Mesodermal cell (in vitro differentiated cells): ENCODE data around the gene FLAD1.

Source experiments
- H3K27ac ChIP-seq: 2 replicates; pipeline ENCODE4 v1.7.0; 2013; ENCODE audit warnings: mild to moderate bottlenecking, low read depth, low read length, moderate library complexity; ENCODE audit not compliant: severe bottlenecking
- H3K36me3 ChIP-seq: 2 replicates; pipeline ENCODE4 v1.7.1; 2013; ENCODE audit warnings: mild to moderate bottlenecking, low read length, moderate library complexity; ENCODE audit not compliant: control insufficient read depth, insufficient read depth
- H3K4me1 ChIP-seq: one replicate; pipeline ENCODE4 v1.7.1; 2013; ENCODE audit warnings: mild to moderate bottlenecking, low read length; ENCODE audit not compliant: insufficient read depth, control insufficient read depth, poor library complexity, severe bottlenecking
- H3K4me3 ChIP-seq: 2 replicates; pipeline ENCODE4 v1.7.0; 2013; ENCODE audit warnings: low read length, control low read depth, mild to moderate bottlenecking; ENCODE audit not compliant: insufficient read depth, poor library complexity, severe bottlenecking; ENCODE audit errors: extremely low read depth
- H3K9me3 ChIP-seq: 2 replicates; pipeline ENCODE4 v1.7.1; 2013; ENCODE audit warnings: mild to moderate bottlenecking, low read length, moderate library complexity; ENCODE audit not compliant: control insufficient read depth
- WGBS, 2 experiments: methylation state at CpG; one replicate each; pipeline ENCODE4 v1.1.5; 2013; ENCODE audit warnings: missing lambda C conversion rate in 2 of 2; ENCODE audit not compliant: insufficient coverage in 2 of 2; 5-methylcytosine and 5-hydroxymethylcytosine counted together

FLAD1 gene

GRCh38 chr1:155000726-155001424 lies 17.7 kb downstream of the FLAD1 start:
- WGBS, 2 experiments, result 1 to 2% methylated on average over 24 to 26 of the region's 43 CpGs
- no peaks in the 10 kb centered on the region for H3K36me3 ChIP-seq
- H3K9me3 ChIP-seq, result no peaks in the 10 kb centered on the region
- H3K27ac ChIP-seq, result peak overlapping the region; percentile 89
- H3K4me3 ChIP-seq, result peak overlapping the region; percentile 61
- H3K4me1 ChIP-seq, result peaks cover 17% of the 10 kb centered on the region

GRCh38 chr1:155001425-155001674 lies 18.2 kb downstream of the FLAD1 start:
- Histone ChIP-seq H3K36me3 (no peaks in the 10 kb centered on the region), H3K9me3 (no peaks in the 10 kb centered on the region), H3K27ac (peak overlapping the region; percentile 89), H3K4me1 (peaks cover 17% of the 10 kb centered on the region), H3K4me3 (peak overlapping the region; percentile 61)
- WGBS, 2 experiments, result 1 to 2% methylated on average over 9 to 11 of the region's 11 CpGs

GRCh38 chr1:155001675-155002463 lies 18.7 kb downstream of the FLAD1 start:
- 0% methylated on average over 10 of the region's 38 CpGs for WGBS, 2 experiments
- peak overlapping the region; percentile 89 for H3K27ac ChIP-seq
- no peaks in the 10 kb centered on the region for H3K36me3 ChIP-seq
- peaks cover 17% of the 10 kb centered on the region for H3K4me1 ChIP-seq
- H3K9me3 ChIP-seq, result no peaks in the 10 kb centered on the region
- peak overlapping the region; percentile 61 for H3K4me3 ChIP-seq

- Histone ChIP-seq H3K36me3 (no peaks in the 10 kb centered on the region), H3K9me3 (no peaks in the 10 kb centered on the region), H3K4me3 (peak within 1 kb of the TSS; percentile 79), H3K4me1 (peaks cover 17% of the 10 kb centered on the region), H3K27ac (peak within 1 kb of the TSS; percentile 89)
- 1 to 2% methylated on average over 21 to 27 of the region's 35 CpGs for WGBS, 2 experiments
Measured at GRCh38 chr1:155002464-155003226, 19.5 kb downstream of the FLAD1 start, which contains the start of gene ZBTB7B. TSS of gene ZBTB7B (plus strand) at chr1:155002802. CDS start at chr1:155014661, 11,859 bp downstream.

- peak overlapping the region; percentile 41 for H3K27ac ChIP-seq
- WGBS, 2 experiments, result 0% methylated on average over 12 to 16 of the region's 37 CpGs
- H3K36me3 ChIP-seq, result no peaks in the 10 kb centered on the region
- H3K4me1 ChIP-seq, result peaks cover 17% of the 10 kb centered on the region
- H3K4me3 ChIP-seq, result peak overlapping the region; percentile 79
- no peaks in the 10 kb centered on the region for H3K9me3 ChIP-seq
Measured at GRCh38 chr1:155003227-155003765, 20.2 kb downstream of the FLAD1 start.

DNA sequence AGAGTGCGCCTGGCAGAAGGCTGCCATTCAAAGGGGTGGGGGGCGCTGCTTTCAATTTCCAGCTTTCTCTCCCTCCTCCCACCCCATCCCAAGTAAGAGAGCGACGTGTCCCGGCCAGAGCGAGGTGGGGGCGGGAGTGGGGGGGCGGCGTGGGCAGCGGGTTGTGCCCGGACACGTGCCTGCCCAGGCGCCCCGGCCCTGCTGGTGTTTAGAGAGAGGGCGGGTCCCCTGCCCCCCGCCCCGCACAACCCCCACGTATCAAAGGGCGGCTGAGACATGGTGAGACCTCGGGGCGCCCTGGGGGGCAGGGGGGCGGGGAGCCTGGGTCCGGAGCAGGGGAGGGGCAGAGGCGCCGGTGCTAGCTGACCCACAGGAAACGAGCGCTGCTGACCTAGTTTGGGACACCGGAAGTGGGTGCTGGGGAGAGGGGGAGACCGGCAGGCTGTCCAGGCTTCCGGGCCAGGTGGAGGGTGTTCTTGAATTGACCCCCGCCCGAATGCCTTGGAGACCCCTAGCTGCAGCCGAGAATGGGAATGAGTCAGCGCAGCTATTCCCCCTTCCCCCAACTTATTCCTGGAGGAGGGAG lies 20.7 kb downstream of the FLAD1 start:
- WGBS, 2 experiments, result 0 to 2% methylated on average over 3 to 8 of the region's 34 CpGs
- Histone ChIP-seq H3K9me3 (no peaks in the 10 kb centered on the region), H3K36me3 (no peaks in the 10 kb centered on the region), H3K4me1 (peaks cover 17% of the 10 kb centered on the region), H3K27ac (peak overlapping the region; percentile 30), H3K4me3 (peak overlapping the region; percentile 79)

DNA sequence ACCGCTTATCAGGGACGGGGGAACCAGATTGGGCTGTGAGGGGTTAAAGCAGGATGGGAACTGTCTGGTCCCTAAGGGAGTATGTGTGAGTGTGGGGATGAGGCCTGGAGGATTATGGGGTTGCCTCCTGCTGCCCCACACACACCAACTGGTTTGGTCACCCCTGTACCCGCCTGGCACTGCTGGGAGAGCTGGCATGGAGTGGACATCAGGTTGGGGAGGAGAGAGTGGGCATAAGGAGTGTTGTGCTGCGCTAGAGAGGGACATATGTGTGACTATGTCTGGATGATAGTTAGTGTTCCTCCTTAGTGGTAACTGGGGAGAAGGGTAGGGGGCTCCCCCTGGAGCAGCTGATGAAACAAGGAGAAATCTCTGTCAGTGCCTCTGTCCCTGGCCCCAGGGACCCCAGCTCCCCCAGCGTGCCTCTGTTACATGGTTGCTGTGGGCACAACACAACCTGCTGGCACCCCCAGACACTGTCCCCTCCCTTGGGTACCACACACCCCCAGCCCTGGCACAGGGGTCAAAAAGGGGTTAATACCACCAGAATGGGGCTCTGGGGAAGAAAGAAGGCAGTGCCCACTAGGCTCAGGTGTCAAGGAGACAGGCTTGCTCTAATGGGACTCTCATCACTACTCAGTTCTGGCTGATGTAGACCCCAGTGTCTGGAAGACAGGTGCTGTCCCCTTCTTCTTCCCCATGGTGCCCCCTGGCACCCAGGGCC lies 21.4 kb downstream of the FLAD1 start:
- H3K4me1 ChIP-seq, result peaks cover 17% of the 10 kb centered on the region
- H3K4me3 ChIP-seq, result peak overlapping the region; percentile 79
- no peaks in the 10 kb centered on the region for H3K36me3 ChIP-seq
- peak overlapping the region; percentile 30 for H3K27ac ChIP-seq
- no peaks in the 10 kb centered on the region for H3K9me3 ChIP-seq
- 59 to 86% methylated on average over 2 to 4 of the region's 5 CpGs for WGBS, 2 experiments

DNA sequence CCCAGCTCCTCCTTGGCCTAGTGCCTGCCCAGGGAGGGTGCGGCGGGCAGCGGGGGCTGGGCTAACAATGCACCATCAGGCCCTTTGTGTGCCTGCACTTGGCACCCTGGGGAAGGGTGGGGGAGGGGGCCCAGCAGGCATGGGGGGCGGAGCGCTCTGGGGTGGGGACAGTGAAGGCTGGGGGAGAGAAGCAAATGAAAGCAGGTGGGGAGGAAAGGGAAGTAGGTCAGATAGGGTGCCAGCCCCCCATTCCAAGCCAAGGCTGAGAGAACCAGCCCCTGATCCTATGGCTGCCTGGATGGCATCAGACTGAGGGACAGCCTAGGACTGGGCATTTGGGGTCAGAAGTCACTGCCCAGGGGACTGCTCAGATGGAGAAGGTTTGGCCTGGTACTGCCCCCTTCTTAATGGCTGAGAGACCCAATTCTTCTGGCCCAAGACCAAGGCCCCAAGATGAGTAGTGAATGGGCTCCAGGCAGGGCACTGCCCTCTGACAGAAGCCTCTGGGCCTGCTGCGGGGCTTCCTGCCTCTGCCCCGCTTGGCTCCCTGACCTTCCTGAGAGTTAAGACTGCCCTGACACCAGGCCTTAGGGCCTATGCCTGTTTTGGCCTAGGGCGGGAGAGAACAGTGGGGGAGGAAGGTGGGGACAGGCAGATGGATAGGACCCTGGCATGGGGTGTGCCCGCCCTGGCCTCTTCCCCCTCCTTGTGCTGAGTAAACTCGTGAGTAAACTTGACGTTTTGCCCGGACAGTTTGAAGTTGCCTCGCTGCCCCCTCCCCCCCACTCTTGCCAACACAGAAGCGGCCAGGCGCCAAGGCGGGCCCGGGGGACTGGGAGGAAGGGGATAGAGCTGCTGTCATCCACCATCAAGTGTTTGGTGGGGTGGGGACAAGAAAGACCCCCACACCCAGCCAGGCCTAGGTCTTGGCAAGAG lies 22.2 kb downstream of the FLAD1 start:
- Histone ChIP-seq H3K27ac (no peak overlapping the region), H3K4me3 (no peak overlapping the region)
- 88 to 94% methylated on average over 4 to 10 of the region's 17 CpGs for WGBS, 2 experiments

DNA sequence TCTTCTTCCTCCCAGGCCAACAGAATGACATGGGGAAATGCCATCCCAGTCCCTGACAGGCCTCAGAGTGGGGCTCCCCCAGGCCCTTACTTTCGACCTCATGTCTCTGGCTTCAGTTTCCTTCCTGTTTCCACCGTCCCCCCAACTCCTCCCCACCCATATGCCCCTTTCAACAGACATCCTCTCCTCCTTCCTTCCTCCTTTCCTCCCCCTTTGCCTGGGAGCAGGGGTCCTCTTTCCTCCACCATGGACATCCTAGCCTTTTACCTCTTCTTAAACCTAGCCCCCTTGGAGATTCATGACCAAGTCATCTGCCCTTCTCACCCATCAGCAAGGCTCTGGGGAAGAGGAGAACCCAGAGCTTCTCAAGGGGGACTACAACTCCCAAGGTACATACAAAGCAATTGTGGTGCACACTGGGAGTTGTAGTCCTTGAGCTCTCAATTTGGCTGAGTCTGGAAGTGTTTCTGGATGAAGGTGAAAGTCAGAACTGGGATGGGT lies 23.5 kb downstream of the FLAD1 start:
- H3K4me3 ChIP-seq, result no peak overlapping the region
- no peaks in the 10 kb centered on the region for H3K36me3 ChIP-seq
- peaks cover 9% of the 10 kb centered on the region for H3K4me1 ChIP-seq
- WGBS, 2 experiments, result 90 to 92% methylated on average over 2 of the region's 2 CpGs
- H3K9me3 ChIP-seq, result no peaks in the 10 kb centered on the region
- H3K27ac ChIP-seq, result no peak overlapping the region

More for the DNA sequence above, 22.2 kb downstream of the FLAD1 start:
- Histone ChIP-seq H3K4me1 (peaks cover 12% of the 10 kb centered on the region), H3K36me3 (no peaks in the 10 kb centered on the region), H3K9me3 (no peaks in the 10 kb centered on the region)
